GM12864 (cell line): Measurements from ENCODE around the gene C14orf39.

Experiments
- DNase-seq: peaks from one replicate; pipeline ENCODE4 v3.0.0-alpha.2; 2011; ENCODE audit warnings: low read depth
- H3K4me3 ChIP-seq: 2 replicates; pipeline ENCODE4 v1.5.1; 2011; ENCODE audit warnings: mild to moderate bottlenecking, low read depth, low read length, control low read depth
- TF ChIP-seq, protein P1 (sequence below): IDR thresholded peaks from 2 replicates; pipeline ENCODE4 v1.5.1; 2011; ENCODE audit warnings: low read depth, mild to moderate bottlenecking, moderate library complexity, low read length, control low read depth, inconsistent platforms; ENCODE audit errors: missing control alignments

Gene C14orf39, protein sequence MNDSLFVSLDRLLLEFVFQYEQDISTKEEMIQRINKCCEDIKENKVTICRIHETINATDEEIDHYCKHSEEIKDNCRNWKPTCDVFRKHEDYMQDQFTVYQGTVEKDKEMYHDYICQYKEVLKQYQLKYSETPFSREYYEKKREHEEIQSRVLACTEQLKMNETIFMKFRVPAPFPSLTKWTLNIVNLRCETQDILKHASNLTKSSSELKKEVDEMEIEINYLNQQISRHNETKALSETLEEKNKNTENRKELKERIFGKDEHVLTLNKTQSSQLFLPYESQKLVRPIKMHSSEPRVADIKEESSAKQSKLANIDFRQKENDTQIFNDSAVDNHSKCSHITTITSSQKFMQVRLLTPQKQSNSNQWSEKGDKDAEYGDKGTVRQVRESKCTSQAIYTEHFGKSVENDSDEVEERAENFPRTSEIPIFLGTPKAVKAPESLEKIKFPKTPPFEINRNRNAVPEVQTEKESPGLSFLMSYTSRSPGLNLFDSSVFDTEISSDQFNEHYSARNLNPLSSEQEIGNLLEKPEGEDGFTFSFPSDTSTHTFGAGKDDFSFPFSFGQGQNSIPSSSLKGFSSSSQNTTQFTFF

DNA sequence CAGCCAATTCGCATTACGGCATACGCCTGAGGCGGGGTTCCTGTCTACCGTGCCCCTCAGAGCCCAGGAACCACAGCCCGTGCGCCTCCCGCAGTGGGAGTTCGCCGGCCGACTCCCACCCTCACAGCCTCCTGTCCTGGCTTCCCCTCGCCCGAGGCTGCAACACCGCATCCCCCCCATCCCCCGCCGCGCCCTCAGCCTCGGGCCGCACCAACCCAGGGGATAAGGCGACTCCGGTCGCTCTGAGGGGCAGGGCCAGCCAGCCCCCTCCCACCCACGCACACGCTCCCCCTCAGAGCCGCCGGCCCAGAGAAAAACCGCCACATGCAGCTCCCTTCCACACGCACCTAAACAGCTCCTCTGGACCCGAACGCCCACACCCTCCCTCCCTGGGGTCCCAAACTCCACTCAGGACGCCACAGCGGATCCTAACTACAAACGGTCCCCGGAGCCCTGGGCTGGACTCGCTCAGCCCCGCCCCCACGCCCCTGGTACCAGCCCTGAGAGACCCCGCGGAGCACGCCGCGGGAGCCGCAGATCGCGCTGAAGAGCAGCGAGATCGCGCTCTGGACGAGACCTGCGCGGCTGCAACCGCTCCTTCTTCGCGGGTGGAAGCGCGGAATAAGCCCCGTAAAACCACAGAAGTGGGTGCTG lies at the start of gene C14orf39:
Gene C14orf39, minus strand, starts transcription at position 466 of the 654 bp plus-strand sequence. CDS start 985 bp downstream, outside the sequence.
- no peak within 1 kb of the TSS for H3K4me3 ChIP-seq
- TF ChIP-seq, protein P1, sequence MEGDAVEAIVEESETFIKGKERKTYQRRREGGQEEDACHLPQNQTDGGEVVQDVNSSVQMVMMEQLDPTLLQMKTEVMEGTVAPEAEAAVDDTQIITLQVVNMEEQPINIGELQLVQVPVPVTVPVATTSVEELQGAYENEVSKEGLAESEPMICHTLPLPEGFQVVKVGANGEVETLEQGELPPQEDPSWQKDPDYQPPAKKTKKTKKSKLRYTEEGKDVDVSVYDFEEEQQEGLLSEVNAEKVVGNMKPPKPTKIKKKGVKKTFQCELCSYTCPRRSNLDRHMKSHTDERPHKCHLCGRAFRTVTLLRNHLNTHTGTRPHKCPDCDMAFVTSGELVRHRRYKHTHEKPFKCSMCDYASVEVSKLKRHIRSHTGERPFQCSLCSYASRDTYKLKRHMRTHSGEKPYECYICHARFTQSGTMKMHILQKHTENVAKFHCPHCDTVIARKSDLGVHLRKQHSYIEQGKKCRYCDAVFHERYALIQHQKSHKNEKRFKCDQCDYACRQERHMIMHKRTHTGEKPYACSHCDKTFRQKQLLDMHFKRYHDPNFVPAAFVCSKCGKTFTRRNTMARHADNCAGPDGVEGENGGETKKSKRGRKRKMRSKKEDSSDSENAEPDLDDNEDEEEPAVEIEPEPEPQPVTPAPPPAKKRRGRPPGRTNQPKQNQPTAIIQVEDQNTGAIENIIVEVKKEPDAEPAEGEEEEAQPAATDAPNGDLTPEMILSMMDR: no peak
- DNase-seq: no peak

DNA sequence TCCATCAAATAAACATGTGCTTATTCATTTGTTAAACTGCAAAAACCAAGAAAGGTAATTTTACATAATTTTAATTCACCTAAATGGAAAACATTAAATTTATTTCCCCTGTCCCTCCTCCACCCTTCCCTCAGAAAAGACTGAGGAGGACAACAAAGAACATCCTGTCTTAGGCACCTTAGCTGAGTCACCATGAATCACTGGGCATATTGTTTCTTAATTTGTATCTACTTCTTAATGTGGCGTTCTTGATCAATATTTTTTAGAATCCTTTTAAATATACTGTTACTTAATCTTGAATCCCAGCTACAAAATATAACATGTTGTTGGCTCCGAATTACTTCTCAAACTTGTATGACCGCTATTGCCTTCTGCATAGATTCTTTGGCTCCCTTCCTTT lies 46.6 kb upstream of the C14orf39 start:
- H3K4me3 ChIP-seq: no peak overlapping the region
- DNase-seq: no peak
- TF ChIP-seq, protein P1: no peak

DNA sequence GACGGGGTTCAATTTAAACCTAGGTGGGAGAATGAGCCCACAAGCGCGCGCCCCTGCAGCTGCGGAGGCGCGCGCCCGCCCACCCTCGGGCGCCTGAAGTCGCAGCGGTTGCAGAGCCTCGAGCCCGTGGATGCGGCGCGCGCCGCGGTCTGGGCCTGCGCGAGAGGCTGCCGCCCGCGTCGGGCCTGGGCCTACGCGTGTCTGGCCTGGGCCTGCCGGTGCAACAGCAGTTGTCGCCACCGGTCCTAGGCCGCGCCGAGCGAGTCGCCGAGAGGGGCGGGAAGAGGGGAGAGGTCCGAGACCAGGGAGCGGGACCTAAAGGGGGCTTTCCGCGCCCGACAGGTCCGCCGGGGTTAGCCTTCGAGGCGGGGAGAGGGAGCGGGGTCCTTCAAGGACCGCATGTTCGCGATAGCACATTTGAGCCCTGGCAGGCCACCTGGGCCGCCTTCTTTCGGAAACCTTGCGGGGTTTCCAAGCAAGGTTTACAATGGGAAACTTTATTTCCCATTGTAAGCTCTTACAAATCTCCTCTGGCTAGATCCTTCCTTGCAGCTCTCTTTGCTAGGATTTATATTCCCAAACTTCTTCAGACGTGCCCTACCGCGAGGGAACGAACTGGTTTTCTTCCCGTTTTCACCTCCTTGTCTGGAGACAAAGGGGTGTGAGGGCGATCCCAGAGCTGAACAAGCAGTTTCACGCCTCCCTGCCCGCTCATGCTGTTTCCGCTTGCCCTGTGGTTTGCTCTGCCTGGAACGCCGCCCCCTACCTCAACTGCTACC lies 29.8 kb upstream of the C14orf39 start:
- TF ChIP-seq, protein P1: no peak
- DNase-seq: no peak
- H3K4me3 ChIP-seq: no peak overlapping the region

DNA sequence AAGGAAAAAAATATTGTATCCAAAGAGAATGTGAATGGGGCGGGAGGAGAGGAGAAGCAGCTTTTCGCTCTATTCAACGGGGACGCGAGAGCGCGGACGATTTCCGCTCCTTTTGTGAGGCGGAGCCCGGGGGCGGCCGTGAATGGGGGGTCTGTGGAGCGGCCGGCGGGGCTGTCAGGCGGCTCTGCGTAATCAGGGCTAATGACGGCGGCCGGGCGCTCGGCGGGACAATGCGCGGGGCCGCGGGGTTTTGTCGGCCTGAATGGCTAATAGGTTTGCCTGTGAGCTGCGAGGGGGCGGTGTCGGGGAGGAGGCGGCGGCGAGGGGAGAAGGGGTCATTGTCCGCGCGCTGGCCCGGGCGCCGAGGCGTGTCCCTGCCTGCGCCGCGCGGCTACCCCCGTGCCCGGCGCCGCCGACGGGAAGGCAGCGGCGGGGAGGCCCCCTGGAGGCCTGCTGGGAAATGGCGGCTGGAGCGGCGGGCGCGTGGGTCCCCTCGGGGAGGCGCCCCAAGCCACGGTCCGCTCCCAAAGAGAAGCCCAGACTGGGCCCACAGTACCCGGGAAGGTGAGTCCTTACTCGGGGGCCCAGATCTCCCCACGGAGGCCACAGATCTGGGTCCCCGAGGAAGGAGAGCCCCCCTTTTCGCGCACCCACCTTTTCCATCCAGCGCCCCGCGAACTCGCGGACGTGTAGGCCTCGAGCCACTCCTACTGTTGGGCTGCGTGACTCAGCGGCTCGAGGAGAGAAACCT lies 29.1 kb upstream of the C14orf39 start:
- peak overlapping the region; percentile 17 for H3K4me3 ChIP-seq
- DNase-seq: no peak
- TF ChIP-seq, protein P1: peak; percentile 54

DNA sequence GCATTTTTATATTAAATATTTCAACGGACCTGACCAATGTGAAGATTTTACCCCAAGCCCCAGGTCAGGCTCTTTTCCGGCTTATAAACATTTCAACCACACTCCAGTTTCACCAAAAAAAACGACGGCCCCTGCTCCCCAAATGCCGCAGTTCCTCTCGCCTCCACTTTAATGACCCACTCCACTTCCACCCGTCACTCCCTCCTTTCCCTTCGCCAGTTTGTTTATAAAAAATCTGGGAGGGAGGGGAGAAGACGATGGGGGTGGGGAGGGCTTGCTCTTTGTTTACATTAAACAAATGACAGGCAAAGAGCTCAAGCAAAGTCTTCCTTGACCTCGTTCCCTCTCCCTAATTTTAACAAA lies 28.5 kb upstream of the C14orf39 start:
- TF ChIP-seq, protein P1: no peak
- H3K4me3 ChIP-seq: no peak overlapping the region; the same call in 1 of the 2 replicates
- DNase-seq: no peak

DNA sequence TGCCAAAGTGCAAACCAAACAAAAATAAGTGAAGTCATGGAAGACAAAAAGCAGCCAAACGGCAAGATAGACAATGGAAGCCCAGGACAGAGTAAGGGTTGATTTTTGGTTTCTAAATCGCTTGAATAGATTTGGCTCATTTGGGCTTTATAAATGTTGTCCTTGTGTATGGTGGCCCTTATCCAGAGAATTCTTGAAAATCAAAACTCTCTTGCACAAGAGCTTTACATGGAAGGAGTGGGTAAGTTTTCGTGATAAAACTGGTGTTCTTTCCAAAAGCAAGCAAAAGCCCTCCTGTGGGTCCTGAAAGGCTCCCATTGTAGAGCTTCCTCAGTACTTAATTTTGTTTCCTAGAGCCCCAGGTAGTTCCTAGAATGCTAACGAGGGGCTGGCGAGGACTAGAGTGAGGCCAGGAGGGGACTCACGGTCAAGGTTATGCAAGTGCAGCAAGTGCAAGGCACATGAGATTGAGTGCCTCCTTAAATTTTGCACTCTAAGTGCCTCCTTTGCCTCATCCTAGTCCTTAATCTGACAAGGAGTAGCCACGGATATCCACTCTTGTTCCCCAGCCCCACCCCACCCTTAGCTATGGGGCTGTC lies 27.2 kb upstream of the C14orf39 start:
- no peak overlapping the region for H3K4me3 ChIP-seq
- TF ChIP-seq, protein P1: no peak
- DNase-seq: no peak
